PC-9 (cell line): ENCODE data around the gene TMEM217.

Experiments
- EZH2 ChIP-seq: fragments of 200-600 bp; sonication (generic); IDR thresholded peaks from 2 replicates; pipeline ENCODE4 v1.8.0; 2017; ENCODE audit warnings: antibody characterized with exemption, low read depth
- TF ChIP-seq, protein P1 (sequence below): fragments of 200-600 bp; sonication (generic); conservative IDR thresholded peaks from 2 replicates; pipeline ENCODE4 v1.6.1; 2017; ENCODE audit warnings: mixed run types, antibody characterized with exemption, mild to moderate bottlenecking, moderate library complexity

- TF ChIP-seq EZH2, result no peak
- TF ChIP-seq, protein P1, sequence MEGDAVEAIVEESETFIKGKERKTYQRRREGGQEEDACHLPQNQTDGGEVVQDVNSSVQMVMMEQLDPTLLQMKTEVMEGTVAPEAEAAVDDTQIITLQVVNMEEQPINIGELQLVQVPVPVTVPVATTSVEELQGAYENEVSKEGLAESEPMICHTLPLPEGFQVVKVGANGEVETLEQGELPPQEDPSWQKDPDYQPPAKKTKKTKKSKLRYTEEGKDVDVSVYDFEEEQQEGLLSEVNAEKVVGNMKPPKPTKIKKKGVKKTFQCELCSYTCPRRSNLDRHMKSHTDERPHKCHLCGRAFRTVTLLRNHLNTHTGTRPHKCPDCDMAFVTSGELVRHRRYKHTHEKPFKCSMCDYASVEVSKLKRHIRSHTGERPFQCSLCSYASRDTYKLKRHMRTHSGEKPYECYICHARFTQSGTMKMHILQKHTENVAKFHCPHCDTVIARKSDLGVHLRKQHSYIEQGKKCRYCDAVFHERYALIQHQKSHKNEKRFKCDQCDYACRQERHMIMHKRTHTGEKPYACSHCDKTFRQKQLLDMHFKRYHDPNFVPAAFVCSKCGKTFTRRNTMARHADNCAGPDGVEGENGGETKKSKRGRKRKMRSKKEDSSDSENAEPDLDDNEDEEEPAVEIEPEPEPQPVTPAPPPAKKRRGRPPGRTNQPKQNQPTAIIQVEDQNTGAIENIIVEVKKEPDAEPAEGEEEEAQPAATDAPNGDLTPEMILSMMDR, result no peak
Measured at GRCh38 chr6:37200085-37200484, 57.9 kb downstream of the TMEM217 start.
